Parathyroid adenoma (tissue), 2 donors: ENCODE data around the gene CDH20.

Source experiments
- H2AFZ ChIP-seq: fragments of 300-600 bp; sonication (generic); one replicate; pipeline ENCODE4 v1.7.0; 2017; ENCODE audit warnings: antibody characterized with exemption, mild to moderate bottlenecking
- H3K27ac ChIP-seq: fragments of 300-600 bp; sonication (generic); one replicate; pipeline ENCODE4 v1.7.0; 2017
- H3K27me3 ChIP-seq: fragments of 300-600 bp; sonication (generic); one replicate; pipeline ENCODE4 v1.7.0; 2017; ENCODE audit warnings: low read length; ENCODE audit not compliant: control insufficient read depth, insufficient read depth
- H3K36me3 ChIP-seq: fragments of 300-600 bp; sonication (generic); one replicate; pipeline ENCODE4 v1.7.0; 2017; ENCODE audit warnings: low read length; ENCODE audit not compliant: control insufficient read depth, insufficient read depth
- H3K4me1 ChIP-seq: fragments of 300-600 bp; sonication (generic); one replicate; pipeline ENCODE4 v1.7.0; 2017; ENCODE audit warnings: control low read depth
- H3K4me2 ChIP-seq: fragments of 300-600 bp; sonication (generic); one replicate; pipeline ENCODE4 v1.7.0; 2017; ENCODE audit warnings: low read length
- H3K4me3 ChIP-seq: fragments of 300-600 bp; sonication (generic); one replicate; pipeline ENCODE4 v1.7.0; 2017; ENCODE audit warnings: low read depth, low read length
- H3K79me2 ChIP-seq: fragments of 300-600 bp; sonication (generic); one replicate; pipeline ENCODE4 v1.7.0; 2017; ENCODE audit warnings: control low read depth
- H3K9ac ChIP-seq: fragments of 300-600 bp; sonication (generic); one replicate; pipeline ENCODE4 v1.7.0; 2017; ENCODE audit warnings: mild to moderate bottlenecking
- H3K9me3 ChIP-seq: fragments of 300-600 bp; sonication (generic); one replicate; pipeline ENCODE4 v1.7.0; 2017; ENCODE audit warnings: low read length; ENCODE audit not compliant: control insufficient read depth
- CTCF ChIP-seq: fragments of 300-600 bp; sonication (generic); IDR thresholded peaks from one replicate; pipeline ENCODE4 v1.7.0; 2017; ENCODE audit warnings: antibody characterized with exemption, mild to moderate bottlenecking
- donor health status: primary hyperparathyroidism.

Gene CDH20

GRCh38 chr18:61443081-61443725, 110.0 kb downstream of the CDH20 start:
- Histone ChIP-seq H3K4me3 (no peak overlapping the region), H3K4me2 (no peak overlapping the region), H3K4me1 (no peaks in the 10 kb centered on the region), H3K27me3 (no peaks in the 10 kb centered on the region), H3K36me3 (no peaks in the 10 kb centered on the region), H3K27ac (no peak overlapping the region), H3K79me2 (no peaks in the 10 kb centered on the region), H3K9ac (no peak overlapping the region), H2AFZ (no peak overlapping the region), H3K9me3 (no peaks in the 10 kb centered on the region)
- no peak for TF ChIP-seq CTCF

- no peaks in the 10 kb centered on the region for H3K36me3 ChIP-seq
- H3K4me2 ChIP-seq: no peak overlapping the region
- H3K4me1 ChIP-seq: no peaks in the 10 kb centered on the region
- no peaks in the 10 kb centered on the region for H3K27me3 ChIP-seq
- no peak overlapping the region for H3K27ac ChIP-seq
- no peaks in the 10 kb centered on the region for H3K9me3 ChIP-seq
- no peak overlapping the region for H3K9ac ChIP-seq
- H3K79me2 ChIP-seq: no peaks in the 10 kb centered on the region
- no peak overlapping the region for H2AFZ ChIP-seq
- no peak overlapping the region for H3K4me3 ChIP-seq
- no peak for TF ChIP-seq CTCF
These were observed 115.1 kb downstream of the CDH20 start for GRCh38 chr18:61448316-61448715.

GRCh38 chr18:61459896-61460648, 126.8 kb downstream of the CDH20 start:
- no peak overlapping the region for H2AFZ ChIP-seq
- no peak overlapping the region for H3K27ac ChIP-seq
- H3K79me2 ChIP-seq: no peaks in the 10 kb centered on the region
- no peak overlapping the region for H3K9ac ChIP-seq
- H3K27me3 ChIP-seq: no peaks in the 10 kb centered on the region
- no peaks in the 10 kb centered on the region for H3K36me3 ChIP-seq
- no peak overlapping the region for H3K4me2 ChIP-seq
- no peaks in the 10 kb centered on the region for H3K9me3 ChIP-seq
- TF ChIP-seq CTCF: no peak
- H3K4me1 ChIP-seq: no peaks in the 10 kb centered on the region
- no peak overlapping the region for H3K4me3 ChIP-seq

GRCh38 chr18:61464551-61465142, 131.4 kb downstream of the CDH20 start:
- no peak overlapping the region for H3K27ac ChIP-seq
- H3K9me3 ChIP-seq: no peaks in the 10 kb centered on the region
- H3K4me1 ChIP-seq: no peaks in the 10 kb centered on the region
- no peak overlapping the region for H3K9ac ChIP-seq
- no peaks in the 10 kb centered on the region for H3K27me3 ChIP-seq
- H3K79me2 ChIP-seq: no peaks in the 10 kb centered on the region
- H3K4me3 ChIP-seq: no peak overlapping the region
- TF ChIP-seq CTCF: no peak
- H3K4me2 ChIP-seq: no peak overlapping the region
- no peaks in the 10 kb centered on the region for H3K36me3 ChIP-seq
- no peak overlapping the region for H2AFZ ChIP-seq
